Natural killer cell (primary cell): ENCODE data around the gene OR9Q1. TPM values are rescaled to one million over a fixed set of nuclear protein-coding genes. Genes with fewer than 3 reads are reported as not detected.

Source experiments
- ATAC-seq, 3 donors: fragments of 150-1000 bp in 2 of 3; fragments of 200-7000 bp in 1 of 3; cut with Tn5 transposase; 1 replicate in 1 of 3; 2 replicates in 2 of 3; pipeline ENCODE4 v1.10.0; 2021; ENCODE audit warnings: mild to moderate bottlenecking in 2 of 3, moderate library complexity in 2 of 3
- DNase-seq, 2 donors: peaks; one replicate each; pipeline versions ENCODE4 v3.0.0 to v3.0.0-alpha.2; 2013 to 2021; ENCODE audit warnings: mixed read lengths in 1 of 2
- H3K27ac ChIP-seq: one replicate; pipeline ENCODE4 v1.5.1; 2013; ENCODE audit warnings: mild to moderate bottlenecking, low read length
- H3K27me3 ChIP-seq: one replicate; pipeline ENCODE4 v1.6.1; 2013; ENCODE audit warnings: low read length; ENCODE audit not compliant: control insufficient read depth, insufficient read depth
- H3K36me3 ChIP-seq: one replicate; pipeline ENCODE4 v1.6.1; 2013; ENCODE audit warnings: low read length; ENCODE audit not compliant: control insufficient read depth, insufficient read depth
- H3K4me1 ChIP-seq: one replicate; pipeline ENCODE4 v1.6.1; 2013; ENCODE audit warnings: low read length; ENCODE audit not compliant: control insufficient read depth, insufficient read depth
- H3K4me3 ChIP-seq: one replicate; pipeline ENCODE4 v1.5.1; 2013; ENCODE audit warnings: low read length
- H3K9me3 ChIP-seq: one replicate; pipeline ENCODE4 v1.6.1; 2013; ENCODE audit warnings: low read length; ENCODE audit not compliant: control insufficient read depth, insufficient read depth
- H3K27ac Mint-ChIP-seq, 2 donors: one replicate each; pipeline ENCODE4 v1.8.0; 2022; ENCODE audit warnings: mild to moderate bottlenecking in 2 of 2, mixed read lengths in 2 of 2, moderate library complexity in 1 of 2
- H3K27me3 Mint-ChIP-seq, 2 donors: one replicate each; pipeline ENCODE4 v1.8.0; 2022; ENCODE audit warnings: low read depth in 2 of 2, mixed read lengths in 2 of 2
- H3K36me3 Mint-ChIP-seq: one replicate; pipeline ENCODE4 v1.8.0; 2022; ENCODE audit warnings: mixed read lengths
- H3K4me1 Mint-ChIP-seq, 2 donors: one replicate each; pipeline ENCODE4 v1.8.0; 2022; ENCODE audit warnings: mixed read lengths in 2 of 2
- H3K4me3 Mint-ChIP-seq: one replicate; pipeline ENCODE4 v1.8.0; 2022; ENCODE audit warnings: mild to moderate bottlenecking, moderate library complexity, mixed read lengths
- H3K9me3 Mint-ChIP-seq, 2 donors: one replicate each; pipeline ENCODE4 v1.8.0; 2022; ENCODE audit warnings: mixed read lengths in 2 of 2
- WGBS: methylation state at CpG from one replicate; pipeline ENCODE4 v1.1.7; 2013; ENCODE audit warnings: missing lambda C conversion rate; ENCODE audit not compliant: insufficient coverage; 5-methylcytosine and 5-hydroxymethylcytosine counted together
- intact Hi-C: fragments of 100-400 bp; cut with micrococcal nuclease; formaldehyde crosslinking; loops from one replicate; pipeline ENCODE4 v1.14.2; 2022
- total RNA-seq, 4 donors: library from RNA; stranded (reverse); fragments of 120-200 nt in 1 of 4; gene quantifications; one replicate each; pipeline versions ENCODE4 v1.2.3 to v1.2.4, GENCODE V29; 2013 to 2022
- TF ChIP-seq, protein P1 (sequence below): fragments of 200-600 bp; IDR thresholded peaks from one replicate; pipeline ENCODE4 v1.8.0; 2022; ENCODE audit warnings: antibody characterized with exemption

Gene OR9Q1
- total RNA-seq, 3 donors from 2014 or later (not counting 1 experiment from before 2014, with no cell fraction given), result not detected

DNA sequence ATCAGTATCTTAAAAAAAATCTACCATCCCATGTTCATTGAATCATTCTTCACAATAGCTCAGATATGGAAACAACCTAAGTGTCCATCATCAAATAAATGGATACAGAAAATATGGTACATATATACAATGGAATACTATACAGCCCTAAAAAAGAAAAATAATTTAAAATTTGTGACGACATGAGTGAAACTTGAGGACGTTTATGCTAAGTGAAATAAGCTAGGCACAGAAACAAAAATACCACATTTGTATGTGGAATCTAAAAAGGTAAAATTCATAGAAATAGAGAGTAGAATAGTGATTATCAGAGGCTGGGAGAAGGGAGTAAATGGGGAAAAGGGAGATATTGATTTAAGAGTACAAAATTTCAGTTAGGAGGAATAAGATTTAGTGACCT is 62.8 kb downstream of the OR9Q1 start:
- intact Hi-C loops, result no loop called here
- WGBS, result 39% methylated on average over 2 of the region's 2 CpGs
- H3K27ac Mint-ChIP-seq, result no peak overlapping the region

DNA sequence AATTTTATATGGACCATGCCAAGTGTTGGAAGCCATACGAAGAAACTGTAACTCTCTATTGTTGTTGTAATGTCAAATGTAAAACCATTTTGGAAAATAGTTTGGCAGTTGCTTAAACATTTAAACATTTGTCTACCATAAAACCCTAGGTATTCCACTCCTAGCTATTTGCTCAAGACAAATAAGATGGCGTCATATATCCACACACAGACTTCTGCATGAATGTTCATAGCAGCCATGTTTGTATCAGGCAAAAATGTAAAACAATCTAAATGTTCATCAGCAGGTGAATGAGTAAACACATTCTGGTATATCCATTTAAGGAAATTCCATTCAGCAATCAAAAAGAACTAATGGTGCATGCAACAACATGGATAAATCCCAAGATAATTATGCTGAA is 73.8 kb downstream of the OR9Q1 start:
- Histone ChIP-seq H3K9me3 (no peaks in the 10 kb centered on the region), H3K27me3 (no peaks in the 10 kb centered on the region), H3K36me3 (no peaks in the 10 kb centered on the region)

More for the DNA sequence above, 62.8 kb downstream of the OR9Q1 start:
- no peaks in the 10 kb centered on the region for H3K27me3 Mint-ChIP-seq
- no peak for ATAC-seq
- H3K4me3 Mint-ChIP-seq, result no peak overlapping the region
- H3K36me3 Mint-ChIP-seq, result no peaks in the 10 kb centered on the region
- Histone ChIP-seq H3K4me1 (no peaks in the 10 kb centered on the region), H3K27ac (no peak overlapping the region), H3K27me3 (no peaks in the 10 kb centered on the region), H3K36me3 (no peaks in the 10 kb centered on the region), H3K9me3 (no peaks in the 10 kb centered on the region), H3K4me3 (no peak overlapping the region)
- TF ChIP-seq, protein P1, sequence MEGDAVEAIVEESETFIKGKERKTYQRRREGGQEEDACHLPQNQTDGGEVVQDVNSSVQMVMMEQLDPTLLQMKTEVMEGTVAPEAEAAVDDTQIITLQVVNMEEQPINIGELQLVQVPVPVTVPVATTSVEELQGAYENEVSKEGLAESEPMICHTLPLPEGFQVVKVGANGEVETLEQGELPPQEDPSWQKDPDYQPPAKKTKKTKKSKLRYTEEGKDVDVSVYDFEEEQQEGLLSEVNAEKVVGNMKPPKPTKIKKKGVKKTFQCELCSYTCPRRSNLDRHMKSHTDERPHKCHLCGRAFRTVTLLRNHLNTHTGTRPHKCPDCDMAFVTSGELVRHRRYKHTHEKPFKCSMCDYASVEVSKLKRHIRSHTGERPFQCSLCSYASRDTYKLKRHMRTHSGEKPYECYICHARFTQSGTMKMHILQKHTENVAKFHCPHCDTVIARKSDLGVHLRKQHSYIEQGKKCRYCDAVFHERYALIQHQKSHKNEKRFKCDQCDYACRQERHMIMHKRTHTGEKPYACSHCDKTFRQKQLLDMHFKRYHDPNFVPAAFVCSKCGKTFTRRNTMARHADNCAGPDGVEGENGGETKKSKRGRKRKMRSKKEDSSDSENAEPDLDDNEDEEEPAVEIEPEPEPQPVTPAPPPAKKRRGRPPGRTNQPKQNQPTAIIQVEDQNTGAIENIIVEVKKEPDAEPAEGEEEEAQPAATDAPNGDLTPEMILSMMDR, result no peak
- peaks cover 4 to 8% of the 10 kb centered on the region in 2 donors for H3K9me3 Mint-ChIP-seq
- no peak for DNase-seq
- H3K4me1 Mint-ChIP-seq, result no peaks in the 10 kb centered on the region

DNA sequence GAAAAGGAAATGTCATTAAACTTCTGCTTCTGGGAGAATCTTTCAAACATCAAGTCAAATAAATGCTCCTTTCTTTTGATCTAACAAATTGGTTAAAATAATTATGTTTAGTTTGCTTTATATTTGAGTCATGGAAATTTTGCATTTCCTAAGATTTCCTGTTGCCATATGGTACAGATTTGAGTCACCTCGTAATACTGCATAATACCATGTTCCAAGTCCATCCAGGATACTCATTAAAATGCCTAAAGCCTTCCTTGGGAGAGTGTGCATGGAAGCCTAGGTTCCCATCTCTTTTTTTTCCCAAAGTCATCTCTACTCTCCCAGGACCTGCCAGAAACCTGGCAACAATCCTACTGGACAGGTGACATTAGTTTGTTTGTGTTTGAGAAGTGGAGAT is 97.4 kb downstream of the OR9Q1 start:
- ATAC-seq (no peak), DNase-seq (no peak)
- Histone ChIP-seq H3K27me3 (no peaks in the 10 kb centered on the region), H3K27ac (no peak overlapping the region), H3K36me3 (no peaks in the 10 kb centered on the region), H3K4me1 (no peaks in the 10 kb centered on the region), H3K9me3 (no peaks in the 10 kb centered on the region), H3K4me3 (no peak overlapping the region)
- no peaks in the 10 kb centered on the region for H3K36me3 Mint-ChIP-seq
- TF ChIP-seq, protein P1, result no peak
- 70% methylated on average over 1 of the region's 1 CpG for WGBS
- peaks cover 2 to 12% of the 10 kb centered on the region in 2 donors for H3K27me3 Mint-ChIP-seq
- H3K27ac Mint-ChIP-seq, result no peak overlapping the region
- H3K4me3 Mint-ChIP-seq, result no peak overlapping the region
- peaks cover 0 to 2% of the 10 kb centered on the region in 2 donors for H3K9me3 Mint-ChIP-seq
- no peaks in the 10 kb centered on the region for H3K4me1 Mint-ChIP-seq
- intact Hi-C loops, result no loop called here

More for the DNA sequence above, 73.8 kb downstream of the OR9Q1 start:
- Mint-ChIP-seq H3K9me3 (peaks cover 0 to 7% of the 10 kb centered on the region in 2 donors), H3K4me3 (no peak overlapping the region), H3K36me3 (peaks cover 4% of the 10 kb centered on the region), H3K27ac (no peak overlapping the region), H3K27me3 (no peaks in the 10 kb centered on the region), H3K4me1 (no peaks in the 10 kb centered on the region)
- Histone ChIP-seq H3K4me3 (no peak overlapping the region), H3K27ac (no peak overlapping the region), H3K4me1 (no peaks in the 10 kb centered on the region)
- no peak for DNase-seq
- intact Hi-C loops, result no loop called here
- ATAC-seq, result no peak
- TF ChIP-seq, protein P1, result no peak
- WGBS, result 81% methylated on average over 1 of the region's 2 CpGs

DNA sequence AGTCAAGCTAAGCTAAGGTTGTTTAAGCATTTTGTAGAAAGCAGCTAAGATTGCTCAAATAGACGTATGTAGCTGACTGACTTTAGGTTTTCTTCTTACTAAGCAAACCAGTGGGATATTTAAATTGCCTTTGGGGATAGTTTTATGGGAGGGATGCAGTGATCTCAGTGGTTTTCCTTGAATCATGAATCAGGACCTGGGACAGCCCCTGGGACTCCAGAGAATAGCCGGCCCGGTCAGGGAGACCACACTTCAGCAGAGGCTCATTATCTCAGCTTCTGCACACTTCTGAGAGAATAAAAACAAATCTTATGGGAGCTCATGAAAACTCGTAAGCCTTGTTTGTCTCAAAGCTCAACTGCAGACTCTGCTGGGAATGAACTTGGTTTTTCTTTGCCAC is 101.8 kb downstream of the OR9Q1 start, which contains the start of gene OR9I1:
OR9I1 (minus strand) TSS at position 62 of the 400 bp plus-strand sequence. CDS start 6,086 bp downstream, outside the sequence.
- H3K27ac Mint-ChIP-seq, result no peak within 1 kb of the TSS
- 60% methylated on average over 4 of the region's 4 CpGs for WGBS
- TF ChIP-seq, protein P1, result no peak
- no peaks in the 10 kb centered on the region for H3K4me1 ChIP-seq
- H3K27ac ChIP-seq, result no peak within 1 kb of the TSS
- no peaks in the 10 kb centered on the region for H3K9me3 ChIP-seq
- H3K27me3 Mint-ChIP-seq, result peaks cover 6 to 12% of the 10 kb centered on the region in 2 donors
- H3K9me3 Mint-ChIP-seq, result no peaks in the 10 kb centered on the region
- DNase-seq (no peak), ATAC-seq (no peak)
- H3K4me1 Mint-ChIP-seq, result no peaks in the 10 kb centered on the region
- no peaks in the 10 kb centered on the region for H3K27me3 ChIP-seq
- no peak within 1 kb of the TSS for H3K4me3 ChIP-seq
- H3K4me3 Mint-ChIP-seq, result no peak within 1 kb of the TSS
- no peaks in the 10 kb centered on the region for H3K36me3 Mint-ChIP-seq
- no peaks in the 10 kb centered on the region for H3K36me3 ChIP-seq
- intact Hi-C loops, result no loop called here
